HepG2 (cell line): ENCODE measurements around the gene ASPHD1.

Experiments
- CTCF ChIP-seq: sonication (generic); formaldehyde crosslinking; IDR thresholded peaks from 2 replicates; pipeline ENCODE4 v1.5.0; 2020; ENCODE audit warnings: mild to moderate bottlenecking, missing genetic modification reagents, moderate library complexity
- NBN ChIP-seq: fragments of 450-650 bp; conservative IDR thresholded peaks from 2 replicates; pipeline ENCODE4 v1.6.1; 2017
- PRPF4 ChIP-seq: fragments of 200-400 bp; formaldehyde crosslinking; IDR thresholded peaks from 2 replicates; pipeline ENCODE4 v1.6.1; 2016; ENCODE audit warnings: low read length, low read depth; ENCODE audit not compliant: poor library complexity, severe bottlenecking
- SMARCC2 ChIP-seq: fragments of 450-650 bp; IDR thresholded peaks from 2 replicates; pipeline ENCODE4 v1.6.1; 2017; ENCODE audit warnings: antibody characterized with exemption, mild to moderate bottlenecking

- no peak for TF ChIP-seq CTCF (CRISPR knock-in tag)
- TF ChIP-seq SMARCC2: no peak
- TF ChIP-seq PRPF4: no peak
- TF ChIP-seq NBN: no peak
Measured at GRCh38 chr16:29922326-29922725, 22.0 kb downstream of the ASPHD1 start.
